Loucy (cell line): ENCODE results near the gene ZNF438.
A peak's percentile ranks its signal among the peaks of the same experiment; 100 is the strongest.

Experiments used
- H2AFZ ChIP-seq: fragments of 200-600 bp; sonication (generic); 2 replicates; pipeline ENCODE4 v1.6.0; 2016; ENCODE audit warnings: antibody characterized with exemption, mild to moderate bottlenecking, low read length, moderate library complexity
- H3F3A ChIP-seq: fragments of 200-600 bp; 2 replicates; pipeline ENCODE4 v1.6.0; 2016; ENCODE audit warnings: antibody characterized with exemption, low read depth, mild to moderate bottlenecking
- H3K27me3 ChIP-seq: fragments of 200-600 bp; sonication (generic); 2 replicates; pipeline ENCODE4 v1.6.1; 2014; ENCODE audit warnings: low read length, mild to moderate bottlenecking; ENCODE audit not compliant: insufficient read depth, poor library complexity, severe bottlenecking
- H3K36me3 ChIP-seq: fragments of 200-600 bp; sonication (generic); 2 replicates; pipeline ENCODE4 v1.6.1; 2016; ENCODE audit warnings: low read length; ENCODE audit not compliant: insufficient read depth
- H3K4me1 ChIP-seq: fragments of 200-600 bp; sonication (generic); 2 replicates; pipeline ENCODE4 v1.5.1; 2014; ENCODE audit warnings: low read length, mild to moderate bottlenecking; ENCODE audit not compliant: insufficient read depth, poor library complexity, severe bottlenecking
- H3K4me2 ChIP-seq: fragments of 200-600 bp; sonication (generic); 2 replicates; pipeline ENCODE4 v1.6.0; 2014; ENCODE audit warnings: antibody characterized with exemption, low read length, low read depth, mild to moderate bottlenecking; ENCODE audit not compliant: poor library complexity, severe bottlenecking
- H3K4me3 ChIP-seq: fragments of 200-600 bp; sonication (generic); 2 replicates; pipeline ENCODE4 v1.5.1; 2014; ENCODE audit warnings: low read length, mild to moderate bottlenecking, mixed read lengths; ENCODE audit not compliant: poor library complexity, severe bottlenecking
- H3K79me2 ChIP-seq: fragments of 200-600 bp; sonication (generic); 2 replicates; pipeline ENCODE4 v1.6.1; 2014; ENCODE audit warnings: low read length; ENCODE audit not compliant: insufficient read depth
- H3K9ac ChIP-seq: fragments of 200-600 bp; sonication (generic); 2 replicates; pipeline ENCODE4 v1.6.0; 2014; ENCODE audit warnings: mild to moderate bottlenecking, low read depth, low read length, moderate library complexity; ENCODE audit not compliant: poor library complexity, severe bottlenecking
- H3K9me2 ChIP-seq: fragments of 200-600 bp; sonication (generic); replicated peaks from 2 replicates; pipeline ENCODE4 v1.6.1; 2016; ENCODE audit warnings: low read depth, low read length, mixed read lengths
- H3K9me3 ChIP-seq: fragments of 200-600 bp; sonication (generic); 2 replicates; pipeline ENCODE4 v1.6.1; 2014; ENCODE audit warnings: mild to moderate bottlenecking, antibody characterized with exemption, low read length, low read depth; ENCODE audit not compliant: insufficient read depth
- H4K20me1 ChIP-seq: fragments of 200-600 bp; sonication (generic); 2 replicates; pipeline ENCODE4 v1.6.0; 2014; ENCODE audit warnings: antibody characterized with exemption, low read length, mild to moderate bottlenecking; ENCODE audit not compliant: insufficient read depth, poor library complexity, severe bottlenecking
- CTCF ChIP-seq: fragments of 200-600 bp; sonication (generic); conservative IDR thresholded peaks from 2 replicates; pipeline ENCODE4 v1.5.1; 2014; ENCODE audit warnings: mild to moderate bottlenecking, antibody characterized with exemption, low read length
- EZH2phosphoT487 ChIP-seq: fragments of 200-600 bp; IDR thresholded peaks from 2 replicates; pipeline ENCODE4 v1.6.1; 2018; ENCODE audit warnings: antibody characterized with exemption, mild to moderate bottlenecking, moderate library complexity, borderline replicate concordance

ZNF438 gene

DNA sequence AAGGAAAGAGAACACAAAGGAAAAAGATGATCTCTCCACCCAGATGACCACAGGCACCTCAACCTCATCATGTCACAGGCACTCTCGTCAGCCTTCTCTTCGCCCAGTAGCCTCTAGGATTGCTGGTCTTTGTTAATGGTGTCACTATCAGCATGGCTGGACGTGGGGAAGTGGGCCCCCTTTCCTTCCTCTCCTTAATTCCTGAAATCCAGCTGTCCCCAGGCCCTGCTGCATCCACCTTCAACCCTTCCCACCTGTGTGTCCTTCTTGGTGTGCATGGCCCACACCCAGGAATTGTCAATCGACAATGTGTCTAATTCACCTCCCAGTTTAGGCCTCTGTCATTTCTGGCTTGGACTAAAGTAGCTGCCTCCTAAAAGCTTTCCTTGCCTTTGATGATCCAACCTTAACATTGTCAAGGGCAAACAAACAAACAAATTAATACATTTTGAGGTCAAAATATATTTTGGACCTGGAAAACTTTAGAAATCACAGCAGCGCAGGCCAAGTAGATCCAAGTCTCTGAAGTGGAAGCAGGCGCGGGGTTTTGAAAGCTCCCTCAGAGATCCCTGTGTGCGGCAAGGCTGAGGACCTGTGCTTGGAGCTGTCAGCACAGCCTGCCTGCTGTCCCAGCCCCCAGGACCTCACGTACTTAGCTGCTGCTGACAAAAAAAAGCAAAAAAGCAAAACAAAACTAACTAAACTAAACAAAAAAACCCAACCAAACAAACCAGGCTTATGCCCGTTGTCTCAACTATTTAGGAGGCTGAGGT lies 208.8 kb downstream of the ZNF438 start:
- no peaks in the 10 kb centered on the region for H4K20me1 ChIP-seq
- no peaks in the 10 kb centered on the region for H3K9me3 ChIP-seq
- no peaks in the 10 kb centered on the region for H3K36me3 ChIP-seq
- no peaks in the 10 kb centered on the region for H3F3A ChIP-seq
- TF ChIP-seq EZH2phosphoT487 (no peak), CTCF (no peak)
- peaks cover 22% of the 10 kb centered on the region for H3K4me1 ChIP-seq
- no peak overlapping the region for H2AFZ ChIP-seq
- H3K9me2 ChIP-seq: no peaks in the 10 kb centered on the region
- no peak overlapping the region for H3K4me2 ChIP-seq
- H3K27me3 ChIP-seq: no peaks in the 10 kb centered on the region
- H3K79me2 ChIP-seq: no peaks in the 10 kb centered on the region
- no peak overlapping the region for H3K4me3 ChIP-seq
- H3K9ac ChIP-seq: no peak overlapping the region

- Histone ChIP-seq H3K4me3 (no peak overlapping the region), H3K4me2 (no peak overlapping the region), H3F3A (no peaks in the 10 kb centered on the region), H3K36me3 (no peaks in the 10 kb centered on the region), H3K9me3 (no peaks in the 10 kb centered on the region), H3K27me3 (no peaks in the 10 kb centered on the region), H3K79me2 (no peaks in the 10 kb centered on the region), H3K9me2 (no peaks in the 10 kb centered on the region), H2AFZ (no peak overlapping the region), H3K4me1 (peaks cover 22% of the 10 kb centered on the region), H3K9ac (peak overlapping the region; percentile 2), H4K20me1 (no peaks in the 10 kb centered on the region)
- no peak for TF ChIP-seq CTCF
- no peak for TF ChIP-seq EZH2phosphoT487
Observed at GRCh38 chr10:30821994-30822692, 209.5 kb downstream of the ZNF438 start.

GRCh38 chr10:30821261-30821993 lies 210.2 kb downstream of the ZNF438 start:
- Histone ChIP-seq H3K4me2 (no peak overlapping the region), H2AFZ (no peak overlapping the region; the same call in 1 of the 2 replicates), H3K9me2 (no peaks in the 10 kb centered on the region), H3K27me3 (no peaks in the 10 kb centered on the region), H3K4me3 (no peak overlapping the region), H3K79me2 (no peaks in the 10 kb centered on the region), H3K9me3 (no peaks in the 10 kb centered on the region), H3F3A (no peaks in the 10 kb centered on the region), H4K20me1 (no peaks in the 10 kb centered on the region), H3K4me1 (peaks cover 24% of the 10 kb centered on the region), H3K36me3 (no peaks in the 10 kb centered on the region), H3K9ac (peak overlapping the region; percentile 2)
- TF ChIP-seq EZH2phosphoT487: no peak
- TF ChIP-seq CTCF: no peak
